LNCAP (cell line): ENCODE measurements around the gene GNA12.

Source experiments
- TF ChIP-seq, protein P1 (sequence below): fragments of 450-650 bp; IDR thresholded peaks from 2 replicates; pipeline ENCODE4 v1.5.1; 2017; ENCODE audit warnings: mild to moderate bottlenecking

Gene GNA12

GRCh38 chr7:2775785-2776184 lies 68.3 kb downstream of the GNA12 start:
- TF ChIP-seq, protein P1, sequence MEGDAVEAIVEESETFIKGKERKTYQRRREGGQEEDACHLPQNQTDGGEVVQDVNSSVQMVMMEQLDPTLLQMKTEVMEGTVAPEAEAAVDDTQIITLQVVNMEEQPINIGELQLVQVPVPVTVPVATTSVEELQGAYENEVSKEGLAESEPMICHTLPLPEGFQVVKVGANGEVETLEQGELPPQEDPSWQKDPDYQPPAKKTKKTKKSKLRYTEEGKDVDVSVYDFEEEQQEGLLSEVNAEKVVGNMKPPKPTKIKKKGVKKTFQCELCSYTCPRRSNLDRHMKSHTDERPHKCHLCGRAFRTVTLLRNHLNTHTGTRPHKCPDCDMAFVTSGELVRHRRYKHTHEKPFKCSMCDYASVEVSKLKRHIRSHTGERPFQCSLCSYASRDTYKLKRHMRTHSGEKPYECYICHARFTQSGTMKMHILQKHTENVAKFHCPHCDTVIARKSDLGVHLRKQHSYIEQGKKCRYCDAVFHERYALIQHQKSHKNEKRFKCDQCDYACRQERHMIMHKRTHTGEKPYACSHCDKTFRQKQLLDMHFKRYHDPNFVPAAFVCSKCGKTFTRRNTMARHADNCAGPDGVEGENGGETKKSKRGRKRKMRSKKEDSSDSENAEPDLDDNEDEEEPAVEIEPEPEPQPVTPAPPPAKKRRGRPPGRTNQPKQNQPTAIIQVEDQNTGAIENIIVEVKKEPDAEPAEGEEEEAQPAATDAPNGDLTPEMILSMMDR = no peak

GRCh38 chr7:2775376-2775775 lies 68.7 kb downstream of the GNA12 start:
- TF ChIP-seq, protein P1 = no peak

DNA sequence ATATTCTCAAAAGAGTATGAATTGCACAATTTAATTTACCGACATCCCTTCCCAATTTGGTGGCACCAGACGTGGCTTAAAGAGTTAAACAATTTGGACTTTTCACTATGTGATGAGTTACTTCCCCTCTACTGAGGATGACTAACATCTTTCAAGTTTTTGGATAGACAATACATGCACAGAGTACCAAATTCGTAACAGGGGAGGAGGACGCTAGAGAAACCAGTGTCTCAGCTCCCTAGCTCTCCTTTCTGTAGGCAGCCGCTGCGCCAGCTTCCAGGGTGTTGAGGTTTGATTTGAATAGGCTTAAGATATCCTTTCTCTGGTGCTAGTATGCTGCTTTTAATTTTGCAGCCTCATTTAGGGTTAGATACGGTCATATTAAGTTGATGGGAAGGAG lies 69.2 kb downstream of the GNA12 start:
- TF ChIP-seq, protein P1 = no peak

- TF ChIP-seq, protein P1 = no peak
Observed at GRCh38 chr7:2774280-2774679, 69.8 kb downstream of the GNA12 start.

DNA sequence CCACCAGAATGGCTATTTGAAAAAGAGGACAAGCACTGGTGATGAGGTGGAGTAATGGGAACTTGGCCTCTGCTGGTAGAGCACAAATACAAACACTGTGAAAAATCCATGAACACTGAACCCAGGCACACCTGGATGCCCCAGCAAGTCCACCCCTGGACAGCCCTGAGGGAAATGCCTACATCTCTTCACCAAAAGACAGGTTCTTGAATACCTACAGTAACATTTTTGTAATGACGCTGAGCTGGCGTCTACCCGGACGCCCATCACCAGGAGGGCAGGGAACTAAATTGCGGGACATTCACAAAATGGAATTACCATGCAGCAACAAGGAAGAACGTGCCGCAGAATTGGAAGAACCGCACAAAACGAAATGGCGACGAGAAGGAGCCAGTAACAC lies 70.5 kb downstream of the GNA12 start:
- TF ChIP-seq, protein P1 = no peak

DNA sequence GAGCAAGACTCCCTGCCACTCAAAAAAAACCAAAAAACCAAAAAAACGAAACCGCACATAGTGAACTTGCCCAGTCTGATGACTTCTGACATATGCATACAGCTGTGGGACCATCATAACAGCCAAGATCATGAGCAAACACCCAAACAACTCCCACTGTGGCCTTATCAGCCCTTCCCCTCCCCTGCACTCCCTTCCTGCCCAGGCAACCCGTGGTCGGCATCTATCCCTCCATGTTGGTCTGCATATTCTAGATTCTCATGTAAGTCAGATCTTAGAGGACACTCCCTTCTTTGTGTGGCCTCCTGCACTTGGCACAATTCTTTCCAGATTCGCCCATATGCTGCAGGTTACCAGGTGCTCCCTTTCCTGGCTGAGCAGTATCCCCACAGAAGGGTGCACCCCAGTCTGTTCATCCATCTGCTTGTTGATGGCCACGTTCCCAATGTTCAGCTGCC lies 72.8 kb downstream of the GNA12 start:
- TF ChIP-seq, protein P1 = no peak

DNA sequence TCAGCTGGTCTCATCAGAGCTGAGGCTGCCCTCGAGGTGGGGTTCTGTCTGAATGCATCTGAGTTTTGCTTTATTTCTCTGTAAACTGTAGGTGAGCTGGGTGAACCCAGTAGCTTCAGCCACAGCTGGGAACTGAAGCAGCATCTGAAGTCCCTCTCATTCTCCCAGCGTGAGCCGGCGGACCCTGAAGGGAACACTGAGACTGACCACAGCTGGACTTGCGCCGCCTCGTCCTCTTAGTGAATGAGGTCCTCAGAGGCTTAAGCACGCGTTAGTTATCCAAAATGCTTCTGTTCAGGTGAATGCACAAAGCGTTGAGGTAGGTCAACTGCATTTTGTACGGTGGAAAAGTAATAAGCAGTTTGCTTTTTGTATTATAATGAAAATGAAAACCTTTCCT lies 79.5 kb downstream of the GNA12 start:
- TF ChIP-seq, protein P1 = no peak

DNA sequence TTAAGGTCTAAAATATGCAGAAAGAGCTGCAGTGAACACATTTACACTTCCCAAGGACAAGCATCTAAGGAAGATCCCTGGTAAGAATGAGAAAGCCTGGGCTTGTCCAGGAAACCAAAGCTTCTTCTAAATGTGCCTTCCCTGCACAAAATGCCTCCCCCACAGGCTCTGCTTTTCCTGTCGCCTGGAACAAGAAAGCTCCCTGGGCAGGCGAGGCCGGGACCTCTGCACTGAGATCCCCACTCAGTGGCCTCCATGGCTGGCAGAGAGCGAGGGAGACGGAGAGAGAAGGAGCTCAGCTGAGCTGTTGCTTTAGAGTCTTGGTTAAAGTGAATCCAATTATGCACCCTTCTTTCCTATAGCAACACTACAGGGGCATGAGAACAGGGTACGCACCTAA lies 80.5 kb downstream of the GNA12 start:
- TF ChIP-seq, protein P1 = no peak
